Fibroblast of the aortic adventitia (primary cell): ENCODE data around the gene C9orf40. TPM values are rescaled to one million over a fixed set of nuclear protein-coding genes. Genes with fewer than 3 reads are reported as not detected.

Experiments
- DNase-seq: peaks from one replicate; pipeline ENCODE4 v3.0.0-alpha.2; 2010; ENCODE audit warnings: low read depth
- H3K4me3 ChIP-seq: 2 replicates; pipeline ENCODE4 v1.5.1; 2011; ENCODE audit warnings: low read depth, mild to moderate bottlenecking, control low read depth, low read length, moderate library complexity
- CTCF ChIP-seq: IDR thresholded peaks from 2 replicates; pipeline ENCODE4 v1.5.1; 2011; ENCODE audit warnings: mild to moderate bottlenecking, low read length, control low read depth, inconsistent platforms; ENCODE audit not compliant: insufficient read depth
- total RNA-seq: library from RNA; depleted of rRNA; stranded (reverse); fragments of >200 nt; gene quantifications from 2 replicates; pipeline ENCODE4 v1.2.3, GENCODE V29; 2012; ENCODE audit warnings: low replicate concordance

The C9orf40 gene
- total RNA-seq, 1 donor = 9.9 TPM

GRCh38 chr9:74908665-74909064 lies 44.0 kb downstream of the C9orf40 start:
- DNase-seq = no peak
- H3K4me3 ChIP-seq = no peak overlapping the region
- TF ChIP-seq CTCF = no peak

GRCh38 chr9:74907085-74907484 lies 45.6 kb downstream of the C9orf40 start:
- H3K4me3 ChIP-seq = no peak overlapping the region
- no peak for DNase-seq
- no peak for TF ChIP-seq CTCF

GRCh38 chr9:74901001-74901400 lies 51.7 kb downstream of the C9orf40 start:
- DNase-seq = no peak
- H3K4me3 ChIP-seq = no peak overlapping the region
- no peak for TF ChIP-seq CTCF

Other genes with a start within 250 kb of the C9orf40 start
- under 0.01 and 0.16 TPM in 2 replicates for gene TRPM6, start 65.0 kb downstream of the C9orf40 start, total RNA-seq
- 25.4 and 52.7 TPM in 2 replicates for gene CARNMT1, start 75.4 kb upstream of the C9orf40 start, total RNA-seq
- gene NMRK1, start 135.2 kb upstream of the C9orf40 start, total RNA-seq = 7.0 and 23.9 TPM in 2 replicates
- 10.3 and 27.7 TPM in 2 replicates for gene OSTF1, start 135.6 kb upstream of the C9orf40 start, total RNA-seq